HG02571 (cell line): Measurements from ENCODE around the gene SLC19A1.
"Not testable (repeated sequence)": the region's sequence is repeated elsewhere in the genome, so short reads cannot be mapped to it uniquely, and the experiment has no call there.

Experiments
- ATAC-seq: cut with Tn5 transposase; IDR thresholded peaks from one replicate; pipeline ENCODE4 v1.9.1; 2021; ENCODE audit warnings: mild to moderate bottlenecking, moderate library complexity; ENCODE audit not compliant: unreplicated experiment

SLC19A1 gene

GRCh38 chr21:45508607-45509565 lies 33.4 kb downstream of the SLC19A1 start:
- ATAC-seq: no peak

GRCh38 chr21:45507888-45508508 lies 34.2 kb downstream of the SLC19A1 start:
- ATAC-seq: no peak

- ATAC-seq: no peak
Measured at GRCh38 chr21:45507523-45507875, 34.7 kb downstream of the SLC19A1 start.

GRCh38 chr21:45506836-45507522 lies 35.3 kb downstream of the SLC19A1 start:
- ATAC-seq: no peak

- ATAC-seq: no peak
Measured at GRCh38 chr21:45506241-45506817, 35.9 kb downstream of the SLC19A1 start.

GRCh38 chr21:45505416-45506021 lies 36.7 kb downstream of the SLC19A1 start:
- no peak for ATAC-seq

GRCh38 chr21:45504516-45505415 lies 37.5 kb downstream of the SLC19A1 start:
- ATAC-seq: no peak

- ATAC-seq: no peak
Measured at GRCh38 chr21:45504021-45504515, 38.2 kb downstream of the SLC19A1 start.

GRCh38 chr21:45503226-45503625 lies 39.0 kb downstream of the SLC19A1 start:
- not testable (repeated sequence) for ATAC-seq

- ATAC-seq: no peak
Measured at GRCh38 chr21:45502600-45502999, 39.6 kb downstream of the SLC19A1 start.

GRCh38 chr21:45502006-45502345 lies 40.3 kb downstream of the SLC19A1 start:
- ATAC-seq: no peak

GRCh38 chr21:45501081-45502005 lies 40.9 kb downstream of the SLC19A1 start:
- not testable (repeated sequence) for ATAC-seq

- ATAC-seq: no peak
Measured at GRCh38 chr21:45499970-45500577, 42.2 kb downstream of the SLC19A1 start.

GRCh38 chr21:45499201-45499750 lies 43.0 kb downstream of the SLC19A1 start:
- no peak for ATAC-seq

- no peak for ATAC-seq
Measured at GRCh38 chr21:45498646-45499000, 43.6 kb downstream of the SLC19A1 start.

GRCh38 chr21:45497846-45498645 lies 44.2 kb downstream of the SLC19A1 start:
- no peak for ATAC-seq
